H9 (cell line): ENCODE results near the gene ABCC11. TPM values are rescaled to one million over a fixed set of nuclear protein-coding genes. Genes with fewer than 3 reads are reported as not detected.

Experiments
- DNase-seq: peaks from one replicate; pipeline ENCODE4 v3.0.0-alpha.2; 2017
- H2AFZ ChIP-seq: one replicate; pipeline ENCODE4 v1.6.1; 2013; ENCODE audit warnings: mild to moderate bottlenecking, low read length, control low read depth, moderate library complexity
- H2AK5ac ChIP-seq: 2 replicates; pipeline ENCODE4 v1.6.1; 2013; ENCODE audit warnings: low read length, control low read depth, mixed read lengths; ENCODE audit not compliant: insufficient read length
- H2BK120ac ChIP-seq: one replicate; pipeline ENCODE4 v1.6.1; 2013; ENCODE audit warnings: low read depth, mild to moderate bottlenecking, low read length, control low read depth, inconsistent platforms; ENCODE audit not compliant: poor library complexity, severe bottlenecking
- H2BK12ac ChIP-seq: 2 replicates; pipeline ENCODE4 v1.6.1; 2013; ENCODE audit warnings: low read length, control low read depth, mixed read lengths, low read depth; ENCODE audit not compliant: insufficient read length
- H2BK15ac ChIP-seq: 2 replicates; pipeline ENCODE4 v1.6.1; 2013; ENCODE audit warnings: low read depth, low read length, control low read depth
- H2BK20ac ChIP-seq: one replicate; pipeline ENCODE4 v1.6.1; 2013; ENCODE audit warnings: low read depth, mild to moderate bottlenecking, low read length, control low read depth, inconsistent platforms; ENCODE audit not compliant: poor library complexity, severe bottlenecking
- H2BK5ac ChIP-seq: 2 replicates; pipeline ENCODE4 v1.6.1; 2013; ENCODE audit warnings: low read length, control low read depth, mixed read lengths; ENCODE audit not compliant: insufficient read length
- H3K14ac ChIP-seq: 2 replicates; pipeline ENCODE4 v1.6.1; 2013; ENCODE audit warnings: low read length, control low read depth; ENCODE audit not compliant: insufficient read depth
- H3K18ac ChIP-seq: 2 replicates; pipeline ENCODE4 v1.6.1; 2013; ENCODE audit warnings: low read depth, mild to moderate bottlenecking, mixed read lengths, low read length, control low read depth; ENCODE audit not compliant: insufficient read length
- H3K23ac ChIP-seq: 2 replicates; pipeline ENCODE4 v1.6.1; 2013; ENCODE audit warnings: low read length, control low read depth, mixed read lengths, low read depth; ENCODE audit not compliant: insufficient read length
- H3K23me2 ChIP-seq: 2 replicates; pipeline ENCODE4 v1.6.1; 2013; ENCODE audit warnings: low read depth, mild to moderate bottlenecking, mixed read lengths, low read length, control low read depth; ENCODE audit not compliant: insufficient read length, poor library complexity, severe bottlenecking
- H3K27ac ChIP-seq: 2 replicates; pipeline ENCODE4 v1.5.1; 2013; ENCODE audit warnings: low read length, control low read depth, mixed read lengths, low read depth; ENCODE audit not compliant: insufficient read length
- H3K27me3 ChIP-seq: 2 replicates; pipeline ENCODE4 v1.6.1; 2013; ENCODE audit warnings: low read length, control low read depth, inconsistent platforms; ENCODE audit not compliant: insufficient read depth
- H3K4ac ChIP-seq: 2 replicates; pipeline ENCODE4 v1.6.1; 2013; ENCODE audit warnings: low read depth, mild to moderate bottlenecking, control low read depth, inconsistent platforms, low read length, moderate library complexity
- H3K4me1 ChIP-seq: 2 replicates; pipeline ENCODE4 v1.6.1; 2013; ENCODE audit warnings: low read length, control low read depth, inconsistent platforms; ENCODE audit not compliant: insufficient read depth
- H3K4me2 ChIP-seq: 2 replicates; pipeline ENCODE4 v1.6.1; 2013; ENCODE audit warnings: low read length, control low read depth, mixed read lengths; ENCODE audit not compliant: insufficient read length, insufficient read depth
- H3K56ac ChIP-seq: 2 replicates; pipeline ENCODE4 v1.6.1; 2013; ENCODE audit warnings: low read depth, mild to moderate bottlenecking, mixed read lengths, low read length, control low read depth; ENCODE audit not compliant: insufficient read length
- H3K79me1 ChIP-seq: 2 replicates; pipeline ENCODE4 v1.6.1; 2013; ENCODE audit warnings: low read depth, mild to moderate bottlenecking, moderate library complexity, low read length, control low read depth, inconsistent platforms; ENCODE audit not compliant: insufficient read depth, poor library complexity, severe bottlenecking
- H3K79me2 ChIP-seq: 2 replicates; pipeline ENCODE4 v1.6.1; 2013; ENCODE audit warnings: low read length, control low read depth, inconsistent platforms; ENCODE audit not compliant: insufficient read depth
- H3K9ac ChIP-seq: 2 replicates; pipeline ENCODE4 v1.6.1; 2013; ENCODE audit warnings: low read length, control low read depth, mixed read lengths; ENCODE audit not compliant: insufficient read length; ENCODE audit errors: extremely low read depth
- H3K9me3 ChIP-seq: one replicate; pipeline ENCODE4 v1.6.1; 2013; ENCODE audit warnings: low read depth, low read length, inconsistent platforms; ENCODE audit not compliant: control insufficient read depth
- H3T11ph ChIP-seq: one replicate; pipeline ENCODE4 v1.6.1; 2013; ENCODE audit warnings: mild to moderate bottlenecking, low read length, control low read depth, inconsistent platforms
- H4K20me1 ChIP-seq: one replicate; pipeline ENCODE4 v1.6.1; 2013; ENCODE audit not compliant: control insufficient read depth, insufficient read length, insufficient read depth
- H4K5ac ChIP-seq: 2 replicates; pipeline ENCODE4 v1.6.1; 2013; ENCODE audit warnings: low read depth, mild to moderate bottlenecking, mixed read lengths, low read length, control low read depth; ENCODE audit not compliant: insufficient read length
- H4K8ac ChIP-seq: replicated peaks from 2 replicates; pipeline ENCODE4 v1.6.1; 2013; ENCODE audit warnings: low read length, control low read depth, mixed read lengths, low read depth; ENCODE audit not compliant: insufficient read length
- H4K91ac ChIP-seq: 2 replicates; pipeline ENCODE4 v1.6.1; 2013; ENCODE audit warnings: low read depth, mild to moderate bottlenecking, moderate library complexity, mixed read lengths, low read length, control low read depth; ENCODE audit not compliant: insufficient read length
- H3K27ac Mint-ChIP-seq, 3 experiments: 2 replicates in 2 of 3; 3 replicates in 1 of 3; pipeline ENCODE4 v1.8.0; 2020 to 2021; ENCODE audit warnings: mixed read lengths in 3 of 3, mild to moderate bottlenecking in 1 of 3, moderate library complexity in 1 of 3
- H3K27me3 Mint-ChIP-seq: 2 replicates; pipeline ENCODE4 v1.8.0; 2021; ENCODE audit warnings: low read depth, mild to moderate bottlenecking, moderate library complexity, mixed read lengths
- H3K36me3 Mint-ChIP-seq, 3 experiments: 2 replicates in 2 of 3; 3 replicates in 1 of 3; pipeline ENCODE4 v1.8.0; 2020 to 2021; ENCODE audit warnings: low read depth in 3 of 3, mixed read lengths in 3 of 3; ENCODE audit not compliant: insufficient read depth in 1 of 3
- H3K4me1 Mint-ChIP-seq, 2 experiments: 2 replicates each; pipeline ENCODE4 v1.8.0; 2020; ENCODE audit warnings: mixed read lengths in 2 of 2
- H3K4me3 Mint-ChIP-seq, 2 experiments: 2 replicates in 1 of 2; 3 replicates in 1 of 2; pipeline ENCODE4 v1.8.0; 2020 to 2021; ENCODE audit warnings: mild to moderate bottlenecking in 2 of 2, mixed read lengths in 2 of 2, moderate library complexity in 1 of 2
- H3K9me3 Mint-ChIP-seq, 2 experiments: 2 replicates in 1 of 2; 3 replicates in 1 of 2; pipeline ENCODE4 v1.8.0; 2020; ENCODE audit warnings: mild to moderate bottlenecking in 2 of 2, mixed read lengths in 2 of 2, moderate library complexity in 1 of 2
- CTCF ChIP-seq: fragments of 200-600 bp; sonication (generic); conservative IDR thresholded peaks from 3 replicates; pipeline ENCODE4 v1.8.0; 2021; ENCODE audit warnings: antibody characterized with exemption, mild to moderate bottlenecking
- WGBS: extraction: QIAGEN DNeasy Blood & Tissue Kit; methylation state at CpG from one replicate; pipeline ENCODE4 v1.1.7; 2013; ENCODE audit warnings: missing lambda C conversion rate, low lambda C conversion rate, mixed read lengths; ENCODE audit not compliant: insufficient read length; ENCODE audit errors: extremely low coverage; 5-methylcytosine and 5-hydroxymethylcytosine counted together
- total RNA-seq: library from RNA; stranded (reverse); gene quantifications from 2 replicates; pipeline ENCODE4 v1.2.1, GENCODE V29; 2021

The ABCC11 gene
- total RNA-seq, 1 experiment from 2014 or later, result 0.33 TPM

GRCh38 chr16:48194828-48195556 is 52.3 kb downstream of the ABCC11 start:
- WGBS, result no CpG with 5 or more reads among the region's 5 CpGs
- no peak overlapping the region for H3T11ph ChIP-seq
- H4K5ac ChIP-seq, result no peak overlapping the region
- Mint-ChIP-seq H3K4me1 (no peaks in the 10 kb centered on the region), H3K27me3 (no peaks in the 10 kb centered on the region), H3K9me3 (no peaks in the 10 kb centered on the region; a peak in 1 of 5 replicates), H3K4me3 (no peak overlapping the region), H3K36me3 (no peaks in the 10 kb centered on the region), H3K27ac (no peak overlapping the region)
- DNase-seq, result no peak
- H3K23me2 ChIP-seq, result no peaks in the 10 kb centered on the region
- no peak overlapping the region for H3K4me2 ChIP-seq
- no peaks in the 10 kb centered on the region for H3K79me2 ChIP-seq
- H2BK12ac ChIP-seq, result no peak overlapping the region
- no peaks in the 10 kb centered on the region for H3K27me3 ChIP-seq
- H3K9me3 ChIP-seq, result no peaks in the 10 kb centered on the region
- no peak overlapping the region for H2BK20ac ChIP-seq
- no peak overlapping the region for H3K27ac ChIP-seq
- H3K14ac ChIP-seq, result no peak overlapping the region
- H3K18ac ChIP-seq, result no peak overlapping the region
- TF ChIP-seq CTCF, result no peak
- no peaks in the 10 kb centered on the region for H3K4me1 ChIP-seq
- H2BK5ac ChIP-seq, result no peak overlapping the region
- H4K91ac ChIP-seq, result no peak overlapping the region
- H4K8ac ChIP-seq, result no peak overlapping the region
- no peak overlapping the region for H2AK5ac ChIP-seq
- H2AFZ ChIP-seq, result no peak overlapping the region
- no peaks in the 10 kb centered on the region for H4K20me1 ChIP-seq
- no peak overlapping the region for H2BK15ac ChIP-seq
- H3K23ac ChIP-seq, result no peak overlapping the region
- no peak overlapping the region for H3K9ac ChIP-seq
- H3K79me1 ChIP-seq, result no peaks in the 10 kb centered on the region
- H3K4ac ChIP-seq, result no peak overlapping the region
- H2BK120ac ChIP-seq, result no peak overlapping the region
- H3K56ac ChIP-seq, result no peak overlapping the region
